Activated CD8-positive, alpha-beta memory T cell treated with anti-CD3 and anti-CD28 coated beads, Interleukin-2, amount 50 U/mL, for 24 hours (primary cell): ENCODE measurements around the gene SLC15A3.

Source experiments
- DNase-seq: peaks from one replicate; pipeline ENCODE4 v3.0.0-alpha.2; 2020; ENCODE audit errors: extremely low read depth

The SLC15A3 gene

DNA sequence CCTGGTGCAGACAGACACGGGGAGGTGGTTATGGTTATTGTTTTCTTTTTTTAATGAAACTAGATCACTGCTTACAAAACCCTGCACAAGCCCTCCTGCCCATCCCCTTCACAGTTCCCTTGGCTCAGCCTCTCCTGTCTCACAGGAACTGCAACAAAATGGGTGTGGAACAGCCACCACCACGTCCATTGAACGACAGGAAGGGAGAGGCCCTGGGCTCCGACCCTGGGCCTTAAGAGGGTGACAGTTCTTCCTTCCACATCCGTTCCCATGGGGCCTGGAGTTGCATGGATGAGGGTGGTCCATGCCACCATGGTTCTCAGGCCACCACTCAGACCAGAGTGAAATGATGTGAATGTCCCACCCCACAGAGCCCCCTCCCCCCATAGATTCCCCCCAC is 61.3 kb downstream of the SLC15A3 start:
- no peak for DNase-seq

DNA sequence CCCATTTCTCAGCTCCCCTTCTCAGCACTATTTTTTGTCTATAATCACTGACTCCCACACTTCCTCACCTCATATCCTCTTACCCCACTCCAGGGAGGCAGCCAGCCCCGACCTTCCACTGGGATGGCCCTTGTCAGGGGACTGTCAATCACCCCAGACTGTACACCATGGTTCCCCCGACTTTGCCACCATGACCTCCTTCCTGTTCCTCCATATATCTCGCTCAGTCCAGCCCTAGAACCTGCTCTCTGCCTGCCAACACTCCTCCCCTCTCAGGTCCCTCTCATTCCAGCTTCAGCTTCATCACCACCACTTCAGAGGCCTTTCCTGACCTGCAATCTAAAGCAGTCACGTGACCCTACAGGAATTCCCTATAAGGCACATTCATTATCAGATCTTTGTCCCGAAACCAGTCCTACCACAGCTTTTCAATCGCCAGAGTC is 62.1 kb downstream of the SLC15A3 start:
- no peak for DNase-seq

GRCh38 chr11:60887556-60887955 is 64.4 kb downstream of the SLC15A3 start:
- no peak for DNase-seq
